DND-41 (cell line): ENCODE results near the gene CHCHD3.

Source experiments
- ATAC-seq: fragments of 200-7000 bp; cut with Tn5 transposase; 3 replicates; pipeline ENCODE4 v1.9.1; 2021; ENCODE audit warnings: low read depth; ENCODE audit not compliant: insufficient read depth
- DNase-seq: peaks from one replicate; pipeline ENCODE4 v3.0.0-alpha.2; 2020
- H2AFZ ChIP-seq: 2 replicates; pipeline ENCODE4 v1.6.0; 2012; ENCODE audit warnings: low read depth, low read length
- H3K27ac ChIP-seq: 2 replicates; pipeline ENCODE4 v1.5.1; 2012; ENCODE audit warnings: low read length, inconsistent platforms
- H3K27me3 ChIP-seq: fragments of 200-600 bp; sonication (generic); 2 replicates; pipeline ENCODE4 v1.6.0; 2012; ENCODE audit warnings: low read length, mild to moderate bottlenecking, inconsistent platforms; ENCODE audit not compliant: insufficient read depth, poor library complexity
- H3K36me3 ChIP-seq: 2 replicates; pipeline ENCODE4 v1.5.1; 2012; ENCODE audit warnings: low read length, inconsistent platforms; ENCODE audit not compliant: insufficient read depth
- H3K4me1 ChIP-seq: 2 replicates; pipeline ENCODE4 v1.5.1; 2012; ENCODE audit warnings: mild to moderate bottlenecking, low read length; ENCODE audit not compliant: insufficient read depth
- H3K4me2 ChIP-seq: 2 replicates; pipeline ENCODE4 v1.6.0; 2012; ENCODE audit warnings: mild to moderate bottlenecking, moderate library complexity, low read length, inconsistent platforms; ENCODE audit not compliant: insufficient read depth
- H3K4me3 ChIP-seq, 2 experiments: fragments of 200-600 bp in 1 of 2; shearing (Covaris generic) in 1 of 2; 2 replicates each; pipeline ENCODE4 v1.5.1; 2012 to 2016; ENCODE audit warnings: inconsistent platforms in 2 of 2, low read length in 2 of 2, mild to moderate bottlenecking in 2 of 2, low read depth in 1 of 2, moderate library complexity in 1 of 2
- H3K79me2 ChIP-seq: 2 replicates; pipeline ENCODE4 v1.6.0; 2012; ENCODE audit warnings: low read length, inconsistent platforms; ENCODE audit not compliant: insufficient read depth
- H3K9ac ChIP-seq: 2 replicates; pipeline ENCODE4 v1.6.0; 2012; ENCODE audit warnings: low read depth, mild to moderate bottlenecking, inconsistent platforms, low read length, moderate library complexity
- H3K9me3 ChIP-seq: 2 replicates; pipeline ENCODE4 v1.5.1; 2012; ENCODE audit warnings: low read length, moderate library complexity, mild to moderate bottlenecking, inconsistent platforms; ENCODE audit not compliant: insufficient read depth, severe bottlenecking
- H4K20me1 ChIP-seq: 2 replicates; pipeline ENCODE4 v1.6.0; 2012; ENCODE audit warnings: low read length; ENCODE audit not compliant: insufficient read depth
- EZH2 ChIP-seq: IDR thresholded peaks from 3 replicates; pipeline ENCODE4 v1.6.1; 2012; ENCODE audit warnings: borderline replicate concordance, low read depth, mild to moderate bottlenecking, moderate library complexity, low read length, inconsistent platforms; ENCODE audit not compliant: severe bottlenecking
- TF ChIP-seq, protein P1 (sequence below): IDR thresholded peaks from 2 replicates; pipeline ENCODE4 v1.5.1; 2012; ENCODE audit warnings: borderline replicate concordance, low read length, moderate library complexity, mild to moderate bottlenecking; ENCODE audit not compliant: poor library complexity, severe bottlenecking; ENCODE audit errors: extremely low read depth

Gene CHCHD3

DNA sequence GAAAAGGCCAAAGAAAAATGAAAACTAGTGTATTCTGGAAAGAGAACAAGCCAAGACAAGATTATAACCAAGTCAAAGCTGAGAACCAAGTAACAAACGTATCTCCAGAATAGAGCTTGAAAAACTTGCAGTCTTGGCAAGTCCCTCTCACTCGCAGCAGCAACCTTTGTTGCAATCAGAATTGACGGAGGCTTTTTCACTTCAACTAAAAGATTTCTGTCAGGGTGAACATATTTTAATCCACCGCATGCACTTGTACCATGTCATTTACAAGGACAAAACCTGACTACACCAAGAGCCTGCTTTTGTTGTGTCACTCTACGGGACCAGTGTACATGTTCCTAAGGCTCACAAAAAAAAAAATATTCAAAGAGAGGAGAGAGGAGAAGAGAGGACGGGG, 122.0 kb downstream of the CHCHD3 start:
- Histone ChIP-seq H3K36me3 (peaks cover 4% of the 10 kb centered on the region; the same call in 1 of the 2 replicates), H3K79me2 (peaks cover 17% of the 10 kb centered on the region), H2AFZ (no peak overlapping the region), H3K9ac (no peak overlapping the region), H3K9me3 (no peaks in the 10 kb centered on the region), H3K4me2 (no peak overlapping the region), H3K4me1 (no peaks in the 10 kb centered on the region), H3K27me3 (no peaks in the 10 kb centered on the region), H3K4me3 (no peak overlapping the region), H4K20me1 (no peaks in the 10 kb centered on the region; the same call in 1 of the 2 replicates), H3K27ac (no peak overlapping the region)
- TF ChIP-seq, protein P1, sequence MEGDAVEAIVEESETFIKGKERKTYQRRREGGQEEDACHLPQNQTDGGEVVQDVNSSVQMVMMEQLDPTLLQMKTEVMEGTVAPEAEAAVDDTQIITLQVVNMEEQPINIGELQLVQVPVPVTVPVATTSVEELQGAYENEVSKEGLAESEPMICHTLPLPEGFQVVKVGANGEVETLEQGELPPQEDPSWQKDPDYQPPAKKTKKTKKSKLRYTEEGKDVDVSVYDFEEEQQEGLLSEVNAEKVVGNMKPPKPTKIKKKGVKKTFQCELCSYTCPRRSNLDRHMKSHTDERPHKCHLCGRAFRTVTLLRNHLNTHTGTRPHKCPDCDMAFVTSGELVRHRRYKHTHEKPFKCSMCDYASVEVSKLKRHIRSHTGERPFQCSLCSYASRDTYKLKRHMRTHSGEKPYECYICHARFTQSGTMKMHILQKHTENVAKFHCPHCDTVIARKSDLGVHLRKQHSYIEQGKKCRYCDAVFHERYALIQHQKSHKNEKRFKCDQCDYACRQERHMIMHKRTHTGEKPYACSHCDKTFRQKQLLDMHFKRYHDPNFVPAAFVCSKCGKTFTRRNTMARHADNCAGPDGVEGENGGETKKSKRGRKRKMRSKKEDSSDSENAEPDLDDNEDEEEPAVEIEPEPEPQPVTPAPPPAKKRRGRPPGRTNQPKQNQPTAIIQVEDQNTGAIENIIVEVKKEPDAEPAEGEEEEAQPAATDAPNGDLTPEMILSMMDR = no peak
- TF ChIP-seq EZH2 = no peak
- ATAC-seq (no peak), DNase-seq (no peak)

DNA sequence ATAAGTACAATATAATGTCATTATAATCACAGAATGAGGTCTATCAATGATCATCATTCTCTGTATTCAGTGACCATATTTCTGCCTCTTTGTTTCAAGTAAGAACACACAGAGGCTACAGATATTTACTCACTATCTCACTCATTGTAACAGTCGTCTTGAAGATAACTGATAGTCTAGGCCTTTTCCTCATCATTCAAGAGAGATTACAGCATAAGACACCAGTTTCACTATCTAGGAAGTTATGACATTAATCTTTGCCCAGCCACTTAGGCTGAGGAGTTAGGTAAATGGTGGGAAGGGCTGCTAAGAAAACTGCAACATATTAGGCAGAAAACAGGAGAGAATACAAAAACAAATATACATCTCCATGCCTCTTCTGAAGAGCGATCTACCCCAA, 125.3 kb downstream of the CHCHD3 start:
- H3K79me2 ChIP-seq = peaks cover 11% of the 10 kb centered on the region; the same call in 1 of the 2 replicates
- no peak overlapping the region for H3K27ac ChIP-seq
- H3K4me3 ChIP-seq = no peak overlapping the region
- no peaks in the 10 kb centered on the region for H3K4me1 ChIP-seq
- no peaks in the 10 kb centered on the region for H3K9me3 ChIP-seq
- TF ChIP-seq, protein P1 = no peak
- no peak for TF ChIP-seq EZH2
- no peak overlapping the region for H2AFZ ChIP-seq
- ATAC-seq (no peak), DNase-seq (no peak)
- no peak overlapping the region for H3K4me2 ChIP-seq
- no peak overlapping the region for H3K9ac ChIP-seq
- H3K27me3 ChIP-seq = no peaks in the 10 kb centered on the region
- H3K36me3 ChIP-seq = peaks cover 7% of the 10 kb centered on the region; the same call in 1 of the 2 replicates
- H4K20me1 ChIP-seq = no peaks in the 10 kb centered on the region; the same call in 1 of the 2 replicates

DNA sequence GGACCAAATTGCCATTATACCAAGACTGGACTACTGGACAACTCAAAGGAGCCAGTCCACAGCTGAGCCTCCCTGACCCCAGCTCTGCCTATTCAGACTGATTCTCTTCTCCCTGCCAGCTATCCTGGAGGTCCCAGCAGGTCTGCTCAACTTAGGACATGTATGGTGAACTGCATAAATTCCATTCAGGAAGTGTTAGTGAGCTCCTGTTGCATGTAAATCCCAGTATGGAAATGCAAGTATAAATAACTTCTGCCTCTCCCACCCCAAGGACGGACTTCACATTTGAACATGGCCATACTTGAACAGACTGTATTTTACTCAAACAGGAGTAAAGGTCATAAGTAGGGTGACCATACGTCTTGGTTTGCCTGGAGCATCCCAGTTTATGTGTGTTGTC, 128.4 kb downstream of the CHCHD3 start:
- Histone ChIP-seq H3K79me2 (peaks cover 3% of the 10 kb centered on the region; the same call in 1 of the 2 replicates), H3K27ac (no peak overlapping the region), H2AFZ (no peak overlapping the region), H3K9me3 (no peaks in the 10 kb centered on the region), H3K4me2 (no peak overlapping the region), H3K4me1 (no peaks in the 10 kb centered on the region), H3K36me3 (peaks cover 9% of the 10 kb centered on the region; the same call in 1 of the 2 replicates), H3K4me3 (no peak overlapping the region), H3K27me3 (no peaks in the 10 kb centered on the region), H4K20me1 (no peaks in the 10 kb centered on the region; the same call in 1 of the 2 replicates), H3K9ac (no peak overlapping the region)
- ATAC-seq = no peak
- no peak for DNase-seq
- TF ChIP-seq, protein P1 = no peak
- no peak for TF ChIP-seq EZH2

DNA sequence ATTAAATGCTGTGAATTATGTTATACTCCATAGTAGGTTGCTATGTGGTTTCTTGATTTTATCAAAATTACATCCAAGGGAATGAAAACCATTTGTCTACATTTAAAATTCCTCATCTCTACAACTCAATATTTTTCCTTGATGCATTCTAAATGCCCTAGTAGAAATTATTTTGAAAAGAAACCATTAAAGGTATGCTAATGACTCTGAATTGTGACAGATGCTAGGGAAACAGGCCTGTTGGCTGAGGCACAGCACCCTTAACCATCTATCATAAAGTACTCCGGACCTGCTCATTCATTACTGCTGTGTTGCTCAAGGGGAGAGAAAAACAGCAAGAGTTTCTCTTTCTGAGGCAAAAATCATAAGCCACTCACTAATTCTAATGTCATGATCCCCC, 131.2 kb downstream of the CHCHD3 start:
- H3K79me2 ChIP-seq = peaks cover 3% of the 10 kb centered on the region; the same call in 1 of the 2 replicates
- DNase-seq (no peak), ATAC-seq (no peak)
- H3K4me1 ChIP-seq = no peaks in the 10 kb centered on the region
- H3K36me3 ChIP-seq = 0 out of 2 replicates have a peak, but pooled peaks cover 5% of the 10 kb centered on the region
- no peaks in the 10 kb centered on the region for H3K27me3 ChIP-seq
- no peak overlapping the region for H3K9ac ChIP-seq
- no peaks in the 10 kb centered on the region; the same call in 1 of the 2 replicates for H4K20me1 ChIP-seq
- no peak overlapping the region for H3K4me2 ChIP-seq
- no peak overlapping the region for H2AFZ ChIP-seq
- H3K4me3 ChIP-seq = no peak overlapping the region
- TF ChIP-seq, protein P1 = no peak
- TF ChIP-seq EZH2 = no peak
- H3K9me3 ChIP-seq = no peaks in the 10 kb centered on the region
- no peak overlapping the region for H3K27ac ChIP-seq
